ENCODE results near the gene ECM1. TPM values are rescaled to one million over a fixed set of nuclear protein-coding genes. Genes with fewer than 3 reads are reported as not detected.
A peak's percentile ranks its signal among the peaks of the same experiment; 100 is the strongest.

ECM1 gene
- total and polyA plus RNA-seq, 2 of the 8 experiments (the other 6 are each of a cell fraction or from before 2014, with no cell fraction given), result 0.95 to 0.98 TPM

- H3K79me1 ChIP-seq (ENCODE audit: low read depth, low read length), result no peaks in the 10 kb centered on the region
- no peak overlapping the region for H3K4ac ChIP-seq (replicated peaks; ENCODE audit: insufficient read length, low read depth, low read length)
- DNase-seq (ENCODE audit: low read depth in 1 of 2, low spot score in 2 of 2), result no peak
- H2BK20ac ChIP-seq (ENCODE audit: low read length), result no peak overlapping the region
- H3K4me3 ChIP-seq (ENCODE audit: extremely low read depth in 1 of 4, insufficient read depth in 2 of 4, low read depth in 3 of 4, low read length in 4 of 4), result no peak overlapping the region
- no peaks in the 10 kb centered on the region for H3K9me3 ChIP-seq (ENCODE audit: insufficient read depth in 2 of 2, low read depth in 1 of 2, low read length in 1 of 2)
- H4K5ac ChIP-seq (ENCODE audit: insufficient read length, low read depth, low read length), result no peak overlapping the region
- no peak overlapping the region for H3K23ac ChIP-seq (ENCODE audit: insufficient read length)
- H4K8ac ChIP-seq (ENCODE audit: extremely low read depth, insufficient read depth, low read length), result no peak overlapping the region
- H3K4me2 ChIP-seq (ENCODE audit: insufficient read depth in 1 of 2, low read depth in 2 of 2, low read length in 2 of 2), result no peak overlapping the region
- H3K14ac ChIP-seq (ENCODE audit: insufficient read length), result no peak overlapping the region
- FAIRE-seq, result no peak
- H4K91ac ChIP-seq (replicated peaks; ENCODE audit: insufficient read length, low read length), result no peak overlapping the region
- no peak overlapping the region for H2BK5ac ChIP-seq (ENCODE audit: low read depth, low read length)
- peaks cover 0 to 10% of the 10 kb centered on the region in 2 experiments; a peak in 2 of 4 replicates for H3K79me2 ChIP-seq (ENCODE audit: control insufficient read depth in 1 of 2, insufficient read depth in 2 of 2, low read length in 2 of 2)
- H3K56ac ChIP-seq (replicated peaks; ENCODE audit: insufficient read length, low read depth, low read length), result no peak overlapping the region
- 92% methylated on average over 5 of the region's 5 CpGs; no CpG with 5 or more reads in 1 of the 2 experiments for WGBS, 2 experiments (ENCODE audit: extremely low coverage in 1 of 2, insufficient coverage in 1 of 2, insufficient read length in 1 of 2, insufficient replicate concordance in 2 of 2, low coverage in 1 of 2, low lambda C conversion rate in 2 of 2, missing lambda C conversion rate in 1 of 2)
- no peak overlapping the region for H2BK12ac ChIP-seq (ENCODE audit: low read depth, low read length)
- H3K27ac ChIP-seq (ENCODE audit: low read depth, low read length), result no peak overlapping the region
- peaks cover 0 to 4% (median 1%) of the 10 kb centered on the region in 4 experiments; a peak in 5 of 7 replicates for H3K4me1 ChIP-seq (replicated peaks in 1 of 4; ENCODE audit: control insufficient read depth in 3 of 4, insufficient read depth in 4 of 4, low read length in 3 of 4)
- no peak overlapping the region for H2BK120ac ChIP-seq (replicated peaks; ENCODE audit: low read depth, low read length)
- no peak overlapping the region for H3K9ac ChIP-seq (replicated peaks in 1 of 4; ENCODE audit: extremely low read depth in 1 of 4, low read depth in 3 of 4, low read length in 3 of 4)
- H3K36me3 ChIP-seq (ENCODE audit: control insufficient read depth in 2 of 4, insufficient read depth in 4 of 4, low read length in 3 of 4), result peaks cover 0 to 10% (median 4%) of the 10 kb centered on the region in 4 experiments; a peak in 3 of 8 replicates
- no peak overlapping the region for H3K18ac ChIP-seq (ENCODE audit: extremely low read depth, low read length)
- H4K20me1 ChIP-seq (replicated peaks in 1 of 2; ENCODE audit: control insufficient read depth in 1 of 2, insufficient read depth in 2 of 2, low read length in 2 of 2), result no peaks in the 10 kb centered on the region
- H2AK5ac ChIP-seq (ENCODE audit: low read depth, low read length), result no peak overlapping the region
- no peaks in the 10 kb centered on the region for H3K27me3 ChIP-seq (replicated peaks in 1 of 4; ENCODE audit: control insufficient read depth in 3 of 4, extremely low read depth in 1 of 4, insufficient read depth in 3 of 4, low read length in 3 of 4)
- ChIA-PET CTCF (ENCODE audit: partially characterized antibody) (interaction anchor here (1.0 to 1.6 kb wide), 4 partner anchors 19 to 76 kb away, joined by 4 to 5 read pairs (median 4); partner anchors contain the start of gene FALEC), POLR2A (ENCODE audit: partially characterized antibody) (interaction anchor here (0.7 to 1.5 kb wide), 2 partner anchors 11 to 25 kb away, joined by 3 to 5 read pairs; no protein-coding TSS in a partner anchor)
- H2AFZ ChIP-seq (ENCODE audit: low read length), result peak overlapping the region; percentile 86
- peaks cover 6% of the 10 kb centered on the region; the same call in 1 of the 2 replicates for H3K23me2 ChIP-seq (ENCODE audit: low read depth, low read length)
- H2BK15ac ChIP-seq (ENCODE audit: low read length), result no peak overlapping the region
- TF ChIP-seq CBX5 (IDR thresholded peaks at IDR 0.05; ENCODE audit: low read depth, low read length), result no peak
Measured at GRCh38 chr1:150484431-150484830, 23.5 kb upstream of the ECM1 start.
